OCI-LY1 (cell line): ENCODE data around the gene EEFSEC.

Source experiments
- EZH2 ChIP-seq: fragments of 200-600 bp; sonication (generic), shearing (Covaris generic); IDR thresholded peaks from 2 replicates; pipeline ENCODE4 v1.8.0; 2017; ENCODE audit warnings: borderline replicate concordance, mixed run types, mild to moderate bottlenecking, antibody characterized with exemption, low read length, moderate library complexity, mixed read lengths
- TF ChIP-seq, protein P1 (sequence below): fragments of 200-600 bp; sonication (generic), shearing (Covaris generic); IDR thresholded peaks from 2 replicates; pipeline ENCODE4 v1.5.1; 2017; ENCODE audit warnings: mild to moderate bottlenecking, antibody characterized with exemption, low read length, moderate library complexity, mixed read lengths

DNA sequence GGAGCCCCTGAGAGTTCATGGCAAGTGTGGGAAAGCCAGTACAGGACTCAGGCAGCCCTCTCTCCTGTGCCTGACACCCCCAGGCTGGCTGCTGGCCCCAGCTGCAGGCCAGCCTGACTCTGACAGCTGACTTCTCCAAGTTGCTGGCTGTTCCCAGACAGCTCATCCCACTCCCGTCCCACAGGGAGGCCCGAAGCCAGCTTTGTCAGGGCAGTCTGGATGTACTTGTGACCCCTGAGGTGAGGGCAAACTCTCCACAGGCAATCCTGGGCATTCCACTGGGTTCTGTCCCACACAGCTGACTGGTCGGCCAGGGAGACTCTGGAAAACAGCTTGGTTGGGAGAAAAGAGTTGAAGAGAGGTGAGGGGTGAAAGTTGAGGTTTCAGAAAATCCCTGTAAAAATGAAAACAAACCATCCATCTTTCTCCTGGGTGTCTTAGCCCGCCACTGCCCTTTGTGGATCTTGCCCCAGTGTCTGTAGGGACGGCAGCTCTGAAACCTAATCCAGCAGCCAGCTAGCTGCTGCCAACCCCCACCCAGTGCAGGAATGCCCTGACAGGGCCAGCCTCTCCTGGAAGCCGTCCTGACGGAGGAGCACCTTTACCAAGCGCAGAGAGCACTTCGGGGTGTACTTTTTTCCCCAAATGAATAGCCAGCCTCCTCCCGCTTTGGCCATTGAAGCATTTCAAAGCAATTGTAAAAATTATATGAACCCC lies 225.5 kb downstream of the EEFSEC start:
- TF ChIP-seq, protein P1, sequence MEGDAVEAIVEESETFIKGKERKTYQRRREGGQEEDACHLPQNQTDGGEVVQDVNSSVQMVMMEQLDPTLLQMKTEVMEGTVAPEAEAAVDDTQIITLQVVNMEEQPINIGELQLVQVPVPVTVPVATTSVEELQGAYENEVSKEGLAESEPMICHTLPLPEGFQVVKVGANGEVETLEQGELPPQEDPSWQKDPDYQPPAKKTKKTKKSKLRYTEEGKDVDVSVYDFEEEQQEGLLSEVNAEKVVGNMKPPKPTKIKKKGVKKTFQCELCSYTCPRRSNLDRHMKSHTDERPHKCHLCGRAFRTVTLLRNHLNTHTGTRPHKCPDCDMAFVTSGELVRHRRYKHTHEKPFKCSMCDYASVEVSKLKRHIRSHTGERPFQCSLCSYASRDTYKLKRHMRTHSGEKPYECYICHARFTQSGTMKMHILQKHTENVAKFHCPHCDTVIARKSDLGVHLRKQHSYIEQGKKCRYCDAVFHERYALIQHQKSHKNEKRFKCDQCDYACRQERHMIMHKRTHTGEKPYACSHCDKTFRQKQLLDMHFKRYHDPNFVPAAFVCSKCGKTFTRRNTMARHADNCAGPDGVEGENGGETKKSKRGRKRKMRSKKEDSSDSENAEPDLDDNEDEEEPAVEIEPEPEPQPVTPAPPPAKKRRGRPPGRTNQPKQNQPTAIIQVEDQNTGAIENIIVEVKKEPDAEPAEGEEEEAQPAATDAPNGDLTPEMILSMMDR: no peak
- no peak for TF ChIP-seq EZH2
